ENCODE results near the gene ETV1.

DNA sequence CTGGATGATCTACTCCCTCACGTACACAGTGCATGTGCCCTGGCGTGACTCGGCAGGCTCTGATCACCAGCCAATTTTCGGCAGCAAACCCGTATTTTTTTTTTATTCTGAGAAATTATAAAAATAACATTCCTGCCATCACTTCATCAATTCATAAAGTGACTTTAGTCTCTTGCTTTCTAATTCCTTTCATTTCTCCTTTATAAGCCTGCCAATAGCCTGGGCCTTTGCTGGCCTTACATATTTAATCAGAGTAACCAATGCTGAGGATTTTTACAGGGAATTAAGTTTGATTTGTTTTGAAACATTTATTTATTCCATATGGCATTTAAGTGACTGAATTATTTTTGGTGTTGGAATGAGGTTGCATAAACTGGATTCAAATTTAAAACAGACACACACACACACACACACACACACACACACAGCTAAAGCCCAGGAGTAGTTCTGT lies 140.8 kb downstream of the ETV1 start:
- no peak for TF ChIP-seq TAF1 (IDR thresholded peaks at IDR 0.05; ENCODE audit: low read depth)
- TF ChIP-seq YY1 (IDR thresholded peaks at IDR 0.05; ENCODE audit: low read depth), result no peak
- TF ChIP-seq, protein P1, sequence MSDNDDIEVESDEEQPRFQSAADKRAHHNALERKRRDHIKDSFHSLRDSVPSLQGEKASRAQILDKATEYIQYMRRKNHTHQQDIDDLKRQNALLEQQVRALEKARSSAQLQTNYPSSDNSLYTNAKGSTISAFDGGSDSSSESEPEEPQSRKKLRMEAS (IDR thresholded peaks at IDR 0.05), result no peak
- no peak for TF ChIP-seq TCF12 (IDR thresholded peaks at IDR 0.05; ENCODE audit: low read depth)
